GM10248 (cell line): ENCODE data around the gene PDE2A.

ENCODE experiments used
- CTCF ChIA-PET: fragments of 300-600 bp; sonication (Branson Sonifier 250); formaldehyde crosslinking; extraction: SDS; loops from one replicate; lab custom pipeline; 2021; ENCODE audit warnings: antibody characterized with exemption; lab: Yijun Ruan, JAX
- POLR2A ChIA-PET: fragments of 350-650 bp; sonication (Branson Sonifier 250); formaldehyde crosslinking; extraction: SDS; loops from one replicate; lab custom pipeline; 2020; ENCODE audit warnings: antibody characterized with exemption; lab: Yijun Ruan, JAX
- DNase-seq: peaks from one replicate; pipeline ENCODE4 v3.0.0; 2012; ENCODE audit errors: extremely low spot score
- TF ChIP-seq, protein P1 (sequence below): IDR thresholded peaks from 2 replicates; pipeline ENCODE4 v1.5.1; 2012; ENCODE audit warnings: mild to moderate bottlenecking, low read depth; ENCODE audit errors: extremely low read depth, missing control alignments, control extremely low read depth

PDE2A gene

DNA sequence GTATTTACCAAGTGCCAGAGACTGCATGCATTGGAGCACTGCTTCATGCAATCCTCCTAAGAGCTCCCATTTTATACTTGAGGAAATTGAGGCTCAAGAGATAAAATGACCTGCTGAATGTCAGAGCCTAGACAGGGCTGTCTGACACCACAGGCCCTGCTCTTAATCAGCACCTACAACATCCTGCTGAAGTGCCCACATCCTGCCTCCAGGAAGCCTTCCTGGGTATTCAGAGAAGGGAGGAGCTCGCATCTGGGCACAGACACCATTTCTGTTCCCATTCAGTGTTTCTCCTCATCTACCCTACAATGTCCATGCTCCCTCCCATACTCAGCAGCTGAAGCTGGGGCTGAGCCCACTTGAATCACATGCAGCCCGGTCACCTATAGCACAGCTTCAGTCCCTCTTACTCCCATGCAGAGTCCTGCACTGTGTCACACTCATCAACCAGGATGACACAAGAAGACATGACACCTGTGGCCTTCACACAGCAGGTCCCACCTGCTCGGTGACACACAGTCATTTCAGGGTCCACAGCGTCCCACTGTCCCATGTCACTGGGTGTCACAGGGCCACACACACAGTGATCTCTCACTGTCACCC, 53.1 kb downstream of the PDE2A start:
- no peak for DNase-seq
- TF ChIP-seq, protein P1, sequence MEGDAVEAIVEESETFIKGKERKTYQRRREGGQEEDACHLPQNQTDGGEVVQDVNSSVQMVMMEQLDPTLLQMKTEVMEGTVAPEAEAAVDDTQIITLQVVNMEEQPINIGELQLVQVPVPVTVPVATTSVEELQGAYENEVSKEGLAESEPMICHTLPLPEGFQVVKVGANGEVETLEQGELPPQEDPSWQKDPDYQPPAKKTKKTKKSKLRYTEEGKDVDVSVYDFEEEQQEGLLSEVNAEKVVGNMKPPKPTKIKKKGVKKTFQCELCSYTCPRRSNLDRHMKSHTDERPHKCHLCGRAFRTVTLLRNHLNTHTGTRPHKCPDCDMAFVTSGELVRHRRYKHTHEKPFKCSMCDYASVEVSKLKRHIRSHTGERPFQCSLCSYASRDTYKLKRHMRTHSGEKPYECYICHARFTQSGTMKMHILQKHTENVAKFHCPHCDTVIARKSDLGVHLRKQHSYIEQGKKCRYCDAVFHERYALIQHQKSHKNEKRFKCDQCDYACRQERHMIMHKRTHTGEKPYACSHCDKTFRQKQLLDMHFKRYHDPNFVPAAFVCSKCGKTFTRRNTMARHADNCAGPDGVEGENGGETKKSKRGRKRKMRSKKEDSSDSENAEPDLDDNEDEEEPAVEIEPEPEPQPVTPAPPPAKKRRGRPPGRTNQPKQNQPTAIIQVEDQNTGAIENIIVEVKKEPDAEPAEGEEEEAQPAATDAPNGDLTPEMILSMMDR, result no peak
- ChIA-PET POLR2A (no interaction called here), CTCF (interaction anchor here (1.1 to 1.6 kb wide), 3 partner anchors 9 to 565 kb away, joined by 3 to 4 read pairs (median 3); no protein-coding TSS in a partner anchor)

DNA sequence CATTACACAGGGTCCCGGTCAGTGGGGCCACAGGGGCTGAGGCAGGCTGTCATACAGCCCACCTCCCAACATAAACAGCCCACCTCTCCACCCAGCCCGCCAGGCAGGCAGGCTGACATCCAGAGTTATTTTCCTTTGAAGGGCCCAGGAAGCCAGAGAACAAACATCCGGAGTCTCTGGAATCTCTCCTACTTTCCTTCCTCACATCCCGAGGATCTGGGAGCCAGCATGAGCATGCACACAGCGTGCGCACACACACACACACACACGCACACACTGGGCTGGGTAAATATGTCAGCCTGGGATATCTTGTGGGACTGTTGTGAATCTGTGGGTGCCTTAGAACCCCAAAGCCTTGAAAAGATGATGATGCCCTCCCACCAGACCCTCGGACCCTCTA, 55.4 kb downstream of the PDE2A start:
- POLR2A ChIA-PET, result no interaction called here
- no peak for DNase-seq
- TF ChIP-seq, protein P1, result no peak
- CTCF ChIA-PET, result no interaction called here

DNA sequence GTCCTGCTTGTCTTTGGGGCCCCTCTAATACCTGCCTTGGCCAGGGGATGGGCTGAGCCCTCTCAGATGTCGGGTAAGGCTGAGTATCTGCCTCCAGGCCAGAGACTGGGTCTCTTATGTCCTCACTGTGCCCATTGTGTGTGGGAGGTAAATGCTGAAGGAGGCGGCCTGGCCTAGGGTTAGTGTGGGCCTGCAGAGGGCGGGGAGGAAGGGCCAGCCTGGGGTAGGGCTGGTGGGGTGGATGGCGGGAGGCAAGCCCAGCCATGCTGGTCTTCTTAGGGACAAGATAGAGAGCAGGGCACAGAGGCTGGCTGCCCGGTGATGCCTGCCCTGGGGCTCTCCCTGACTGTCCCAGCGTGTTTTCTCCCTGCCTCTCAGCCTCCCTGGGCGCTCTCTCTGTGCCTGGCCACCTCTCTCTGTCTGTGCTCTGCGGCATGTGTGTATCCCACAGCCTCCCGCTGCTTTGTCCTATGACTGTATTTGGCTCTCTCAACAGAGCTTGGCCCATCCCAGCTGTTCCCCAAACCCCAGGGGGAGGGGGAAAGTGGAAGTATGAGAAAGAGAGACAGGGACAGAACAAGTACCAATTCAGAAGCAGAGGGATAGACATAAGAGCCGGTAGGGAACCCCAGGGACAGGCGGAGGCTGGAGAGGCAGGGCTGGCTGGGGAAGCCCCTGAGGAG, 57.0 kb downstream of the PDE2A start:
- ChIA-PET CTCF (interaction anchor here (1.2 kb wide), 1 partner anchor 32 kb away, joined by 4 read pairs; no protein-coding TSS in a partner anchor), POLR2A (no interaction called here)
- no peak for DNase-seq
- TF ChIP-seq, protein P1, result no peak

DNA sequence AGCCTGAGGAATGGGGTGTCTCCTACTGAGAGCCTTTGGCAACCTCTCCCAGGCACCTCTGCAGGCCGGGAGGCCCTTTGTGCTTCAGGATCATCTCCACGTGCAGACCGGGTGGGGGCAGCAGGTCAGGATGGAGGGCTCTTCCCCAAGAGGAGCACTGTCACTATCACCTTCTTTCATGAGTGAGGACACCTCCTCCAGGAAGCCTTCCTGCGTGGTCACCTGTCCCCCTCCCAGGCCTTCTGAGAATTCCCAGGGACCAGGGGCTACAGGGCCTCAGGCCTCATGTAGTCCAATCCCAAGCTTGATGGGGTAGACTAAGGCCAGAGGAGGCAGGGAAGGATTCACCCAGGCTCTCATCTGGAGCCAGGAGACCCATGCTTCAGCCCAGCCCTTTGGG, 57.6 kb downstream of the PDE2A start:
- POLR2A ChIA-PET, result no interaction called here
- TF ChIP-seq, protein P1, result no peak
- CTCF ChIA-PET, result interaction anchor here (1.0 to 1.2 kb wide), 2 partner anchors 10 to 31 kb away, joined by 4 read pairs; no protein-coding TSS in a partner anchor
- DNase-seq, result no peak

GRCh38 chr11:72615329-72615728, 58.9 kb downstream of the PDE2A start:
- TF ChIP-seq, protein P1, result no peak
- ChIA-PET POLR2A (no interaction called here), CTCF (interaction anchor here (0.8 to 1.6 kb wide), 3 partner anchors 9 to 69 kb away, joined by 3 to 7 read pairs (median 5); no protein-coding TSS in a partner anchor)
- DNase-seq, result no peak

- DNase-seq, result no peak
- ChIA-PET CTCF (interaction anchor here (1.1 to 1.4 kb wide), 2 partner anchors 28 to 69 kb away, joined by 3 to 4 read pairs; no protein-coding TSS in a partner anchor), POLR2A (no interaction called here)
- TF ChIP-seq, protein P1, result no peak
These were observed 59.8 kb downstream of the PDE2A start for GRCh38 chr11:72614381-72614780.
